Epithelial cell of esophagus (primary cell): ENCODE results near the gene APBA2.

ENCODE experiments used
- DNase-seq: peaks from one replicate; pipeline ENCODE4 v3.0.0; 2010; ENCODE audit warnings: low read depth
- H3K4me3 ChIP-seq: 2 replicates; pipeline ENCODE4 v1.5.1; 2011; ENCODE audit warnings: mild to moderate bottlenecking, low read length, control low read depth
- CTCF ChIP-seq: IDR thresholded peaks from 2 replicates; pipeline ENCODE4 v1.5.1; 2011; ENCODE audit warnings: low read depth, mild to moderate bottlenecking, low read length, control low read depth, inconsistent platforms; ENCODE audit not compliant: insufficient read depth; ENCODE audit errors: missing control alignments

The APBA2 gene

GRCh38 chr15:29113336-29114220, 227.8 kb downstream of the APBA2 start:
- no peak for TF ChIP-seq CTCF
- no peak overlapping the region for H3K4me3 ChIP-seq
- no peak for DNase-seq

GRCh38 chr15:29114221-29115092, 228.7 kb downstream of the APBA2 start:
- DNase-seq, result no peak
- TF ChIP-seq CTCF, result no peak

DNA sequence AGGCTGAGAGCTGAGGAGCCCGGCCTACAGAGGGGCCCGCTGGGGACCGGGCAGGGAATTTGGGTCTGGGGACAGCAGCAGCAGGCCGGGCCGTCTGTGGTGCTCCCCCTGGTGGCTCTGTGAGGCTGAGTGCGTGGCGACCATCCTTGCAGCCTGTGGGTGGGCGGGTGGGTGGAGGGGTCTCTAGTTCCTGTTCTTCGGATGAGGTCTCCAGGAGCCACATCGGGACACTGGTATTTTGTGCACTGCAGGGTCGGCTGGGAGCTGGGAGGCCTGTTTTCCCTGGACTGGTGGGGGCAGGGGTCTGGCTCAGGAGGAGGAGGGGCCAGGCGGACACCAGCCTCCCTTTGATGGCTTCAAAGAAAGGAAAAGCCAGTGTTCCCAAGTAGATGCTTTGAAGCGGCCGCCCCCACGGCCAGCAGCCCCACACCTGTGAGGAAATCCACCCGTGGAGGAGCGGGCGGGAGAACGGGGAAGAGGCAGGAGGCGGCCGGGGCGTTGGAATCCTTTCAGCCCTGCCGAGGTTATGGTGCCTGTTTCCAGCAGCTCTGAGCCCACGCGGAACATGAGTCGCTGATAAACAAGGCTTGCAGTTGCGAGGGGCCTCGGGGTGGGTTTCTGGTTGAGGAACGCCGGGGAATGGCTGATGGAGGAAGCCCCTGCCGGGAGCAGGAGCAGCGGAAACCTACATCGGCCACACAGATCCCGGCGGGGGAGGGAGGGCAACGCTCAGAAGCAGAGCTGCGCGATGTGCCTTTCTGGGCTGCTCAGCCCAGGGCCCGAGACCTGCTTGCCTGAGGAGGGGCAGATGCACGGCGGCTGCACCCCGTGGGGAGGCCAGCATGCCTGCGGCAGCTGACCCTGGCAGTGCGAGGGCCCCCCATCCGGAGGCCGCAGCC, 229.6 kb downstream of the APBA2 start:
- peak; percentile 29 for TF ChIP-seq CTCF
- no peak overlapping the region for H3K4me3 ChIP-seq
- DNase-seq, result no peak

More at GRCh38 chr15:29114221-29115092, 228.7 kb downstream of the APBA2 start:
- no peak overlapping the region for H3K4me3 ChIP-seq

GRCh38 chr15:29116970-29117700, 231.4 kb downstream of the APBA2 start:
- DNase-seq, result no peak
- no peak overlapping the region for H3K4me3 ChIP-seq
- TF ChIP-seq CTCF, result no peak

DNA sequence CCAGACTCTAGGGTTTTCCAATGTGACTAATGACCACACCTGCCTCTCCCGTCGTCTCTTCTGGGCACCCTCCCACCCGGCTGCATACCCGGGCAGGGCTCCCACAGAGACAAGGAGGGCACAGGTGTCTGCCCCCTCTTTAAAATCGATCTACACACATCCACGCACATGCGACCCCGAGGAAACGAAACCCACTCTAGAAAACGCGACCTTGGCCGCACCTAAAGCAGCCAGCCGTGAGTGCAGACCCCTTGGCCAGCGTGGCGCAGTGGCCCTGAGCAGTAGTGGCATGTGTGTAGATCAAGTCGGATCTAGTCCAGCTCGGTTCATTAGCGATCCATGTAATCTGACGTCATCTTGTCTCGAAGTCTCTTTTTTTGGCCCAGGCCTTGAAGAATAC, 232.0 kb downstream of the APBA2 start:
- no peak for TF ChIP-seq CTCF
- DNase-seq, result no peak
- no peak overlapping the region for H3K4me3 ChIP-seq

- DNase-seq, result no peak
- H3K4me3 ChIP-seq, result no peak overlapping the region
- TF ChIP-seq CTCF, result no peak
These were observed 234.1 kb downstream of the APBA2 start for GRCh38 chr15:29119847-29120246.
